ENCODE measurements around the gene CD46.

DNA sequence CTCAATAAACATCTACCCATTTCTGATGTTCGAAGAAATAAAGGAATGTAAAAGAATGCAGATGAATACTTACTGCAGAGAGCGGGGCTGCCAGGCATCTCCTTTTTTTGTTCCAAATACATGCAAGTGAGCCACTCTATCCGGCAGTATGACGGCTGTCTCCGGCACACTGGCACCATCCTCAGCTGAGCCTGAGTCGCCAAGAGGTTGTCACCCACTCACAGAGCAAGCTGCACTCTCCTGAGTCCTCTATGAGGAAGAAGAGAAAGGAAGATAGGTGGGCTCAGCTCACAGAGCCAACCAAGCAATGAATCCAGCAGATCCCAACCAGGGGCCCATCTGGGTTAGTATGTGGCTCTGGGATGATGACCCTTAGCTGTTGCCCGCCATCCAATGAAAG, 65.3 kb downstream of the CD46 start:
- TF ChIP-seq, protein P1, sequence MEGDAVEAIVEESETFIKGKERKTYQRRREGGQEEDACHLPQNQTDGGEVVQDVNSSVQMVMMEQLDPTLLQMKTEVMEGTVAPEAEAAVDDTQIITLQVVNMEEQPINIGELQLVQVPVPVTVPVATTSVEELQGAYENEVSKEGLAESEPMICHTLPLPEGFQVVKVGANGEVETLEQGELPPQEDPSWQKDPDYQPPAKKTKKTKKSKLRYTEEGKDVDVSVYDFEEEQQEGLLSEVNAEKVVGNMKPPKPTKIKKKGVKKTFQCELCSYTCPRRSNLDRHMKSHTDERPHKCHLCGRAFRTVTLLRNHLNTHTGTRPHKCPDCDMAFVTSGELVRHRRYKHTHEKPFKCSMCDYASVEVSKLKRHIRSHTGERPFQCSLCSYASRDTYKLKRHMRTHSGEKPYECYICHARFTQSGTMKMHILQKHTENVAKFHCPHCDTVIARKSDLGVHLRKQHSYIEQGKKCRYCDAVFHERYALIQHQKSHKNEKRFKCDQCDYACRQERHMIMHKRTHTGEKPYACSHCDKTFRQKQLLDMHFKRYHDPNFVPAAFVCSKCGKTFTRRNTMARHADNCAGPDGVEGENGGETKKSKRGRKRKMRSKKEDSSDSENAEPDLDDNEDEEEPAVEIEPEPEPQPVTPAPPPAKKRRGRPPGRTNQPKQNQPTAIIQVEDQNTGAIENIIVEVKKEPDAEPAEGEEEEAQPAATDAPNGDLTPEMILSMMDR (IDR thresholded peaks at IDR 0.05; ENCODE audit: borderline replicate concordance, extremely low read depth, low read length, poor library complexity, severe bottlenecking), result no peak
- no peak for TF ChIP-seq EZH2 (IDR thresholded peaks at IDR 0.05; ENCODE audit: borderline replicate concordance, low read depth, low read length, severe bottlenecking)
